Activated CD4-positive, alpha-beta T cell treated with anti-CD3 and anti-CD28 coated beads, Interleukin-2, amount 10 ng/mL, durations not matched to agents 24 days and 14 days (primary cell): Measurements from ENCODE around the gene BCAS1. TPM values are rescaled to one million over a fixed set of nuclear protein-coding genes. Genes with fewer than 3 reads are reported as not detected.

Source experiments
- DNase-seq: peaks from one replicate; pipeline ENCODE4 v3.0.0; 2022
- H3K27ac Mint-ChIP-seq: one replicate; pipeline ENCODE4 v1.8.0; 2022; ENCODE audit warnings: mild to moderate bottlenecking, mixed read lengths
- H3K27me3 Mint-ChIP-seq: one replicate; pipeline ENCODE4 v1.8.0; 2022; ENCODE audit warnings: mixed read lengths
- H3K36me3 Mint-ChIP-seq: one replicate; pipeline ENCODE4 v1.8.0; 2022; ENCODE audit warnings: low read depth, mild to moderate bottlenecking, mixed read lengths
- H3K4me1 Mint-ChIP-seq: one replicate; pipeline ENCODE4 v1.8.0; 2021; ENCODE audit warnings: mixed read lengths
- H3K4me3 Mint-ChIP-seq: one replicate; pipeline ENCODE4 v1.8.0; 2022; ENCODE audit warnings: mild to moderate bottlenecking, moderate library complexity, mixed read lengths
- H3K9me3 Mint-ChIP-seq: one replicate; pipeline ENCODE4 v1.8.0; 2021; ENCODE audit warnings: mixed read lengths
- intact Hi-C: fragments of 100-400 bp; cut with micrococcal nuclease; formaldehyde crosslinking; loops from one replicate; pipeline ENCODE4 v1.15.1; 2023
- total RNA-seq: library from RNA; stranded (reverse); gene quantifications from 2 replicates; pipeline ENCODE4 v1.2.3, GENCODE V29; 2022

BCAS1 gene
- total RNA-seq, 1 donor from 2014 or later, result not detected

- Mint-ChIP-seq H3K27me3 (peaks cover 17% of the 10 kb centered on the region), H3K36me3 (no peaks in the 10 kb centered on the region), H3K9me3 (peaks cover 2% of the 10 kb centered on the region), H3K4me3 (no peak overlapping the region), H3K27ac (no peak overlapping the region), H3K4me1 (peaks cover 1% of the 10 kb centered on the region)
- intact Hi-C loops, result no loop called here
- DNase-seq, result no peak
Measured at GRCh38 chr20:53964501-53965253, 105.7 kb downstream of the BCAS1 start.

- DNase-seq, result no peak
- Mint-ChIP-seq H3K36me3 (no peaks in the 10 kb centered on the region), H3K4me3 (no peak overlapping the region), H3K4me1 (peaks cover 1% of the 10 kb centered on the region), H3K27ac (no peak overlapping the region), H3K27me3 (peaks cover 19% of the 10 kb centered on the region), H3K9me3 (no peaks in the 10 kb centered on the region)
- intact Hi-C loops, result no loop called here
Measured at GRCh38 chr20:53964067-53964466, 106.3 kb downstream of the BCAS1 start.

GRCh38 chr20:53963635-53964034 is 106.8 kb downstream of the BCAS1 start:
- Mint-ChIP-seq H3K27me3 (peaks cover 19% of the 10 kb centered on the region), H3K4me3 (no peak overlapping the region), H3K9me3 (no peaks in the 10 kb centered on the region), H3K36me3 (no peaks in the 10 kb centered on the region), H3K4me1 (peaks cover 1% of the 10 kb centered on the region), H3K27ac (no peak overlapping the region)
- no peak for DNase-seq
- intact Hi-C loops, result no loop called here

GRCh38 chr20:53962388-53962787 is 108.0 kb downstream of the BCAS1 start:
- Mint-ChIP-seq H3K36me3 (no peaks in the 10 kb centered on the region), H3K9me3 (no peaks in the 10 kb centered on the region), H3K4me1 (peaks cover 1% of the 10 kb centered on the region), H3K27me3 (peaks cover 18% of the 10 kb centered on the region), H3K4me3 (no peak overlapping the region), H3K27ac (no peak overlapping the region)
- no peak for DNase-seq
- intact Hi-C loops, result no loop called here

- Mint-ChIP-seq H3K9me3 (no peaks in the 10 kb centered on the region), H3K4me3 (no peak overlapping the region), H3K36me3 (no peaks in the 10 kb centered on the region), H3K27ac (no peak overlapping the region), H3K27me3 (peaks cover 22% of the 10 kb centered on the region), H3K4me1 (peaks cover 1% of the 10 kb centered on the region)
- intact Hi-C loops, result no loop called here
- no peak for DNase-seq
Measured at GRCh38 chr20:53961527-53961926, 108.9 kb downstream of the BCAS1 start.

GRCh38 chr20:53960579-53961272 is 109.7 kb downstream of the BCAS1 start:
- Mint-ChIP-seq H3K27me3 (peaks cover 20% of the 10 kb centered on the region), H3K9me3 (no peaks in the 10 kb centered on the region), H3K36me3 (no peaks in the 10 kb centered on the region), H3K4me3 (no peak overlapping the region), H3K27ac (no peak overlapping the region), H3K4me1 (peaks cover 1% of the 10 kb centered on the region)
- DNase-seq, result no peak
- intact Hi-C loops, result no loop called here

- intact Hi-C loops, result no loop called here
- Mint-ChIP-seq H3K27me3 (peaks cover 20% of the 10 kb centered on the region), H3K4me3 (no peak overlapping the region), H3K27ac (no peak overlapping the region), H3K36me3 (no peaks in the 10 kb centered on the region), H3K4me1 (peaks cover 1% of the 10 kb centered on the region), H3K9me3 (no peaks in the 10 kb centered on the region)
- no peak for DNase-seq
Measured at GRCh38 chr20:53959911-53960578, 110.3 kb downstream of the BCAS1 start.

- intact Hi-C loops, result no loop called here
- H3K9me3 Mint-ChIP-seq, result peaks cover 4% of the 10 kb centered on the region
- H3K4me3 Mint-ChIP-seq, result no peak overlapping the region
- H3K27me3 Mint-ChIP-seq, result peaks cover 20% of the 10 kb centered on the region
- peaks cover 1% of the 10 kb centered on the region for H3K4me1 Mint-ChIP-seq
- peaks cover 2% of the 10 kb centered on the region for H3K36me3 Mint-ChIP-seq
- H3K27ac Mint-ChIP-seq, result no peak overlapping the region
- no peak for DNase-seq
Measured at GRCh38 chr20:53958260-53958659, 112.1 kb downstream of the BCAS1 start.

GRCh38 chr20:53957451-53958172 is 112.8 kb downstream of the BCAS1 start:
- Mint-ChIP-seq H3K4me3 (no peak overlapping the region), H3K4me1 (peaks cover 1% of the 10 kb centered on the region), H3K27ac (no peak overlapping the region), H3K9me3 (peaks cover 4% of the 10 kb centered on the region), H3K27me3 (peaks cover 20% of the 10 kb centered on the region), H3K36me3 (peaks cover 4% of the 10 kb centered on the region)
- DNase-seq, result no peak
- intact Hi-C loops, result no loop called here

- intact Hi-C loops, result no loop called here
- H3K27me3 Mint-ChIP-seq, result peaks cover 20% of the 10 kb centered on the region
- peaks cover 7% of the 10 kb centered on the region for H3K4me1 Mint-ChIP-seq
- H3K36me3 Mint-ChIP-seq, result peaks cover 6% of the 10 kb centered on the region
- peaks cover 10% of the 10 kb centered on the region for H3K9me3 Mint-ChIP-seq
- H3K27ac Mint-ChIP-seq, result no peak overlapping the region
- no peak for DNase-seq
- no peak overlapping the region for H3K4me3 Mint-ChIP-seq
Measured at GRCh38 chr20:53956013-53956715, 114.2 kb downstream of the BCAS1 start.

GRCh38 chr20:53954723-53955658 is 115.4 kb downstream of the BCAS1 start:
- Mint-ChIP-seq H3K4me3 (no peak overlapping the region), H3K4me1 (peaks cover 13% of the 10 kb centered on the region), H3K9me3 (peaks cover 10% of the 10 kb centered on the region), H3K27me3 (peaks cover 16% of the 10 kb centered on the region), H3K27ac (no peak overlapping the region), H3K36me3 (peaks cover 6% of the 10 kb centered on the region)
- intact Hi-C loops, result no loop called here
- no peak for DNase-seq

- Mint-ChIP-seq H3K4me3 (no peak overlapping the region), H3K9me3 (peaks cover 10% of the 10 kb centered on the region), H3K27ac (no peak overlapping the region), H3K4me1 (peaks cover 31% of the 10 kb centered on the region), H3K36me3 (peaks cover 6% of the 10 kb centered on the region), H3K27me3 (peaks cover 11% of the 10 kb centered on the region)
- intact Hi-C loops, result no loop called here
- no peak for DNase-seq
Measured at GRCh38 chr20:53952528-53953096, 117.8 kb downstream of the BCAS1 start.
